HAP-1 (cell line): ENCODE measurements around the gene EID3.
"Not testable (repeated sequence)": the region's sequence is repeated elsewhere in the genome, so short reads cannot be mapped to it uniquely, and the experiment has no call there.

Experiments
- DNase-seq, 2 experiments: peaks; one replicate each; pipeline ENCODE4 v3.0.0-alpha.2; 2016 to 2020; ENCODE audit warnings: low spot score in 2 of 2
- H3K27me3 ChIP-seq: fragments of 250-450 bp; sonication (Bioruptor Pico); 2 replicates; pipeline ENCODE4 v1.5.1; 2020; ENCODE audit warnings: low read depth, mild to moderate bottlenecking, moderate library complexity
- H3K36me3 ChIP-seq: fragments of 250-450 bp; sonication (Bioruptor Pico); replicated peaks from 2 replicates; pipeline ENCODE4 v1.5.1; 2020; ENCODE audit warnings: mild to moderate bottlenecking
- H3K4me1 ChIP-seq: fragments of 250-450 bp; sonication (Bioruptor Pico); 2 replicates; pipeline ENCODE4 v1.5.1; 2020; ENCODE audit warnings: mild to moderate bottlenecking
- H3K4me3 ChIP-seq: fragments of 250-450 bp; sonication (Bioruptor Pico); 2 replicates; pipeline ENCODE4 v1.5.1; 2020; ENCODE audit warnings: mild to moderate bottlenecking, moderate library complexity
- H3K9me3 ChIP-seq: fragments of 250-450 bp; sonication (Bioruptor Pico); 2 replicates; pipeline ENCODE4 v1.5.1; 2020; ENCODE audit warnings: mild to moderate bottlenecking, moderate library complexity
- in situ Hi-C: fragments of 300-500 bp; cut with MboI; formaldehyde crosslinking; loops from 3 replicates; pipeline ENCODE4 v1.14.3; 2020; ENCODE audit warnings: low sequenced_read_pairs, inconsistent platforms, mixed read lengths

EID3 gene

DNA sequence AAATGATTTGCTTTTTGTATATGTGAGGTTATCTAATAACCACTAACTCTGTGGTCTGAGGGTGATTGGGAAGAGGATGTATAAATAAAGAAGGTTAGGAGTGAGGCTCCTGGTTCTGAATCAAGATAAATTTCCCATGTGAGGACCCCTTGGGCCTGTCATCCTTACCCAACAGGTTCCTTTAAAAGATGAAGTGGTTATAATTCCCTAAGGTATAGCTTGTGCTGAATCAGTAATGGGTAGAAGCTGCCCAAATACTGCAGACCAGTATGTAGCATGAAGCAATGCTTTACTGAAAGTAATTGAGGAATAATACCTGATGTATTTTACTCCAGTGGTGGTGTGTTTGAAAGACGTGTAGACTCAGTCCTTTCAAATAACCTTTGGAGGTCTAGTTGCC is 8.7 kb downstream of the EID3 start:
- in situ Hi-C loops: no loop called here
- H3K36me3 ChIP-seq: peaks cover 79% of the 10 kb centered on the region
- no peak for DNase-seq

DNA sequence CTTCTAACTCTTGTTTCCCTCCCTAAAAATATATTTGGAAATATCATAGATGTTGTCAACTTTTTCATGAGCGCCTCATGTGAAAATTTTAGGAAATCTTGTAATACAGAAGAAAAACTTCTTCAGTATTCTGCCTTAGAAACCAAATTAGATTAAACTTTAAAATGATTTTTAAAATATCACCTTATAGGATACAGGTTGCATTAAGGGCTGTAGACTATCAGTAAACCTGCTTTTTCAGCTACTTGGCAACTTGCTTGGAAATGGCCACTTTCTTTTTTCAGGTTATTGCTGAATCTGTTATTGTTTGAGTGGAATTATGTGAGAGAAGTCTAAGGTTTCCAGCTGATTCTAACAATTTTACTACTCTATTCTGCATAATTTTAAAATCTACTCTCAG is 9.1 kb downstream of the EID3 start:
- H3K9me3 ChIP-seq: no peaks in the 10 kb centered on the region
- no peaks in the 10 kb centered on the region for H3K27me3 ChIP-seq
- no peak overlapping the region for H3K4me3 ChIP-seq
- H3K36me3 ChIP-seq: peaks cover 79% of the 10 kb centered on the region
- in situ Hi-C loops: no loop called here
- no peak for DNase-seq
- H3K4me1 ChIP-seq: peaks cover under 1% of the 10 kb centered on the region

More for the DNA sequence above, 8.7 kb downstream of the EID3 start:
- Histone ChIP-seq H3K27me3 (no peaks in the 10 kb centered on the region), H3K4me3 (no peak overlapping the region), H3K9me3 (no peaks in the 10 kb centered on the region), H3K4me1 (peaks cover 5% of the 10 kb centered on the region)

DNA sequence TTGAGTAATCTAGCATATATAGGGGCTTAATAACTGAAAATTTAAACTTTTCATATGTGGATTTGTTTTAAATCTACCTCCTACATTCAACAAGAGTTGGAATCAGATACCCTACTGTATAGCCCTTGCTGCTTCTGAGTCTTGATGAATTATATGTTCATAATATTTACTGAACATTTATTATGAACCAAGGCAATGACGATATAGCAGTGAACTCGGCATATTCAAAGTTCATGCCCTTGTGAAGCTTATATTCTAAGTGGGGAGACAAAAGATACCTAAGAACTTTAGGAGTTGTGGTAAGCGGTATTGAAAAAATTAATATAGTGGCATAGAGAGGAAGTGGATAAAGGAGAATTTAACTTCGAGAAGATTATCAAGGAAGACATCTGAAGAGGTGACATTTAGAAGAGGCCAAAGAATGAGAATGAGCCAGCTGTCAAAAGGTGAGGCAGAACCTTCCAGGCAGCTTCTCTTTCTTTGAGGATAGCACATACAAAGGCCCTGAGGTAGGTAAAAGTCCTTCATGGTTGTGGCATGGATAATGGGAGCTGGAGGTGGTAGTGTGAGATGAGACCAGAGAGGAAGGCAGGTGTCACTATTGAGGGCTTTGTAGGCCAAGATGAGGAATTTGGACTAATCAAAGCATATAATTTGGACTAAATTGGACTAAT is 10.2 kb downstream of the EID3 start:
- no peak for DNase-seq
- H3K4me1 ChIP-seq: no peaks in the 10 kb centered on the region; the same call in 1 of the 2 replicates
- no peak overlapping the region for H3K4me3 ChIP-seq
- in situ Hi-C loops: no loop called here
- no peaks in the 10 kb centered on the region for H3K9me3 ChIP-seq
- H3K36me3 ChIP-seq: peaks cover 89% of the 10 kb centered on the region
- no peaks in the 10 kb centered on the region for H3K27me3 ChIP-seq

DNA sequence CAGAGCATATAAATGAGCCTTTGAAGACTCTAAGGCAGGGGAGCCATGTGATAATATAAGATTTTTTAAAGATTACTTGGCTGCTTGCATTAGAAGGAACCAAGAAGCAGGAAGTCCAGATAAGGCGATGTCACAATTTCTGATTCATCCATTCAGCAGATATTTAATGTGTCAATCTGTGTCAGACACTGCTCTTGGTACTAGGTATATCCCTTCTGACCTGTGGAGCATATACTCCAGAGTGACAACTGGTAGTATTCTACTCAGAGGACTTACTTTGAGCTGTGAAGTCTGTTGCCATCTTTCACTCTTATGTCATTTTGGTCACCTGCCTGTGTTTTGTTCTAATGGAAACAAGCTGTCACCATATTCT is 10.7 kb downstream of the EID3 start:
- no peak for DNase-seq
- Histone ChIP-seq H3K36me3 (peaks cover 92% of the 10 kb centered on the region), H3K4me1 (no peaks in the 10 kb centered on the region; the same call in 1 of the 2 replicates), H3K27me3 (no peaks in the 10 kb centered on the region), H3K9me3 (no peaks in the 10 kb centered on the region), H3K4me3 (no peak overlapping the region)
- in situ Hi-C loops: no loop called here

DNA sequence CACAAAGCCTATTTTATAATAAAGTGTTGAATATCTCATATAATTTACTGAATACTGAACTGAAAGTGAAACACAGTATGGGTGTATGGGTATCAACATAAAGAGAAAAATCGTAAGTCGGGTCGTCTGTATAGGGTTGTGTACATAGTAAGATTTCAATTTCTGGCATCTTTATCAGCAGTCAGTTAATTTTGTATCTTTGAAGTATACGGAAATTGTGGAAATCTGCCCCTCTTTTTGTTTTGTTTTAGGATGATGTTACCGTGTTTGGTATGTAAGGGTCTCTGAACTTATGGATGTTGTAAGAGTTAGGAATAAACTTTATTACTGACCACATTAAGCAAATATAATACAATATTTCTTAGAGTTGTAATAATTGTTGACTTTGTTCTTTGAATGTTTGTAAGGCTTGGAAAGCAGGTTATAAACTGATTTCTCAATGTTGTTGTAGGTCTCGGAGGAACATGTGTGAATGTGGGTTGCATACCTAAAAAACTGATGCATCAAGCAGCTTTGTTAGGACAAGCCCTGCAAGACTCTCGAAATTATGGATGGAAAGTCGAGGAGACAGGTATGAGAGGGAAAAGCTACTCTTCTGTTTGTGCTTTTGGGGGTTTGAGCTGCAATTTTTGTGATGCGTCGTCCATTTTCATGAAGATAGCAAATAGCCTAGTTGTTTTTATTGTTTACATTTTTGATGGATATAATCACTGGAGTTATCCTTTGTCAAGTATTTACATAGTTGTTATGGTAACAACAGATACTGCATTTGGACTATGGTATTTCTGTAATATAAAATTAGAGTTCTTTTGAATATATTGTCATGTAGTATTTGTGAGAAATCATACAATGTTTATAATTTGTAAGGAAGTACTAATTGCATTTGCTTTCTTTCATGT is 12.0 kb downstream of the EID3 start:
- no peak for DNase-seq
- in situ Hi-C loops: no loop called here

DNA sequence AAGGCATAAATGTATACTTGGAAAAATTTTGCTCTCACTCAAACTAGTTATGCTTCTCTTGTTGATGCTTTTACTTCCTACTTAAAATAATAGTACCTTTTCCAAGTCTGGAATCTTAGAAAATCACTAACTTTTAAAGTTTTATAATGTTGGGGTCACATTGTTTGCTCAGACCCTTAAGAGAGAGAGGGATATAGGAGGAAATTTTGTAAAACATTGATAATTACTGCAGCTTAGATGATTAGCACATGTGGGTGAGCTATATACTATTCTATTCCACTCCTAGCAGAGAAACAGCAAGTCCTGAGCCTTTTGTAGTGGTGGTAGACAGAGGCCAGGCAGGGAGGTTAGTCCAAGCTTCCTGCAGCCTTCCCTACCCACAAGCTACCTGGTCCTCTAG is 13.4 kb downstream of the EID3 start:
- Histone ChIP-seq H3K27me3 (no peaks in the 10 kb centered on the region), H3K36me3 (peaks cover 100% of the 10 kb centered on the region), H3K4me1 (no peaks in the 10 kb centered on the region), H3K9me3 (no peaks in the 10 kb centered on the region), H3K4me3 (no peak overlapping the region)
- in situ Hi-C loops: no loop called here
- no peak for DNase-seq

More for the DNA sequence above, 12.0 kb downstream of the EID3 start:
- Histone ChIP-seq H3K27me3 (no peaks in the 10 kb centered on the region), H3K36me3 (peaks cover 100% of the 10 kb centered on the region), H3K9me3 (no peaks in the 10 kb centered on the region), H3K4me3 (no peak overlapping the region), H3K4me1 (no peaks in the 10 kb centered on the region)

DNA sequence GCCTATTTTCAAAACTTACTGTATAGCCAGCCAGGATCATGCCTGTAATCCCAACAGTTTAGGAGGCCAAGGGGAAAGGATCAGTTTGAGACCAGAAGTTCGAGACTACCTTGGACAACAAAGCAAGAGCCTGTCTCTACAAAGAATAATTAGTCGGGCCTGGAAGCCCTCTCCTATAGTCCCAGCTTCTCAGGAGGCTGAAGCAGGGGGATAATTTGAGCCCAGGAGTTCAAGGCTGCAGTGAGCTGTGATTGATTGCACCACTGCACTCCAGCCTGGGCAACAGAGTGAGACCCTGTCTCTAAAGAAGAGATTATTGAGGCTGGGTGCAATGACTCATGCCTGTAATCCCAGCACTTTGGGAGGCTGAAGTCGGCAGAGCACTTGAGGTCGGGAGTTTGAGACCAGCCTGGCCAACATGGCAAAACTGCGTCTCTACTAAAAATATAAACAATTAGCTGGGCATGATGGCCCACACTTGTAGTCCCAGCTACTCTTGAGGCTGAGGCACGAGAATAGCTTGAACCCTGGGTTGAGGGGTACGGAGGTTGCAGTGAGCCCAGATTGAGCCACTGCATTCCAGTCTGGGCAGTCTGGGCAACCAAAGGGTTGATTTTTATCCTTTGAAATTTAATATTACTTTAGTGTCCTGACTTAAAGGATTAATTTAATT is 14.1 kb downstream of the EID3 start:
- Histone ChIP-seq H3K4me3 (no peak overlapping the region), H3K36me3 (peaks cover 98% of the 10 kb centered on the region), H3K9me3 (no peaks in the 10 kb centered on the region), H3K27me3 (no peaks in the 10 kb centered on the region), H3K4me1 (no peaks in the 10 kb centered on the region)
- no peak for DNase-seq
- in situ Hi-C loops: no loop called here

DNA sequence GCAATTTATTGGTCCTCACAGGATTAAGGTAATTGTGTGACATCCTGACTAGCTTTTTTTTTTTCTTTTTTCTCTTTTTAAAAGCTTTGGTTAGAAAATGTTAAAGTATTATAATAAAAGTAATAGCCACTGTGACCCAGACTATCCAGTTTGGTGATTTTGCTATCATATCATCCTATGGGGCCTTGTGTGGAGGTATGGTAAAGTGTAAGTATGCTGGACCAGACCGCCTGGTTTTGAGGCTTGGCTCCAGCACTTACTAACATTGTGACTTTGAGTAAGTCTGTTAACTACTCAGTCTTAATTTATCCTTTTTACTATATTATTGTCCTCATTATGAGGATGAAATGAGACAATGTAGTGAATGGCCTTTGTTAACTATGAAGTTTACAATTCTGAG is 15.5 kb downstream of the EID3 start:
- in situ Hi-C loops: no loop called here
- Histone ChIP-seq H3K4me3 (no peak overlapping the region), H3K36me3 (peaks cover 88% of the 10 kb centered on the region), H3K27me3 (no peaks in the 10 kb centered on the region), H3K4me1 (no peaks in the 10 kb centered on the region), H3K9me3 (no peaks in the 10 kb centered on the region)
- DNase-seq: no peak

DNA sequence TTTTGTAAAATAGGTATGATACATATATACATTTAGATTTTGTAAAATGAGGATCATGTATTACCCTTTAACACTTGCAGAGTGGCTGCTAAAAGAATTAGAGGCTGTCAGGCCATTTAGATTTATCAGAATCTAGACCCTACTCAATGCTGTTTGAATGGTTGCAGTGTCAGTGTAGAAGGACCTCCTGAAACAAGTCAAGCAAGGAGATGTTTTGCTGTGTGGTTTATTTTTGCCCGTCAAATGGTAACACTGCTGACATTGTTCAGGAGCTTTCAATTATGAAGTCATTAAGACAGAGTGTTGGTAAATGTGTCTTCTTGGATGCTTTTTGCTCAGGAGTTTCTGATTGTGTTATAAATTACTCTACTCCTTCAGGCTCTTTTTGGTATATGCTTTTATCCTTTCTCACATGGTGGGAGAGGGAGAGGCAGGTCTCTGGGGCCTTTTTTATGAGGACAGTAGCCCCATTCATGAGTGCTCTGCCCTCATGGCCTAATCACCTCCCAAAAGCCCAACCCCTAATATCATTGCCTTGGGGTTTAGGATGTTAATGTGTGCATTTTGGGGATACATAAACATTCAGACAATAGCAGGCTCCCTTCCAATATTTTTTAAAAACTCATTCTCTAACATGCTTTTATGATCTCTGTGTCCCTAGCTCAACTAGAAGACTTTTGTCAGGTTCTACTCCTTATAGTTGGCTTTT is 16.5 kb downstream of the EID3 start:
- Histone ChIP-seq H3K4me1 (no peaks in the 10 kb centered on the region), H3K27me3 (no peaks in the 10 kb centered on the region), H3K4me3 (no peak overlapping the region), H3K9me3 (no peaks in the 10 kb centered on the region), H3K36me3 (peaks cover 86% of the 10 kb centered on the region)
- in situ Hi-C loops: no loop called here
- no peak for DNase-seq

DNA sequence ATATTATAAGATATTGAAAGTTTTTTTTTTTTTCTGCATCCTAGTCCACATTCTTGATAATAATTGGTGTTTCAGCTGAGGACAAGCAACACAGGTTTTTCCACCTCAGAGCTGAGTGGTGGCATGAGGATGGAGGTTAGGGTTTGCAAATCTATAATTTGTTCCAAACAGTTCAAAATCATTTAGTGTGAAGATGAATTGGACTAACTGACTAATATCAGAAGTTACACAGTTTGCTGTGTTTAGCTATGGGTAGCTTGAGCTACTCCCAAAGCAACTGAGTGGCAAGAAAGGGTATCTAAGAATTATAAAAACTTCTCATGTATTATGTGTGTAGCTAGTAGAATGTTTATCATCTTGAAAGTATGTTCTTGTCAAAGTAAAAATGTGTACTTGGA is 17.1 kb downstream of the EID3 start:
- in situ Hi-C loops: no loop called here
- Histone ChIP-seq H3K36me3 (peaks cover 86% of the 10 kb centered on the region), H3K4me3 (no peak overlapping the region), H3K4me1 (no peaks in the 10 kb centered on the region), H3K9me3 (no peaks in the 10 kb centered on the region), H3K27me3 (no peaks in the 10 kb centered on the region)
- DNase-seq: no peak

DNA sequence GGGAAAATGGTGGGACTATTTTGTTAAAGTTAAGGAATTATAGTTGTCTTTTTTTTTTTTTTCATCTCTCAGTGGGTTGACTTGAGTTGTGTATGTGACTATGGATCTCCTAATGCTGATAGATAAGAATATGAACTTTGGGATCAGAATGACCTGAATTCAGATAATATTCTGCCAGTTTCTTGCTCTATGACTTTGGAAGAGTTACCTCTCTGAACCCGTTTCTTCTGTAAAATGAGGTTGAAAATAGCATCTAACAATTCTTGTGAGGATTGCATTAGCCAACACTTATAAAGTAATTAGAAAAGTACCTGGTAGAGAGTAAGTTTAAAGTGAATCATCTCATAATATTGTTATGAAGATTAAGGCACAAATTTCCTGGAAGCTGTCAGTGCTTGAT is 18.4 kb downstream of the EID3 start:
- Histone ChIP-seq H3K36me3 (peaks cover 84% of the 10 kb centered on the region), H3K4me1 (no peaks in the 10 kb centered on the region)

DNA sequence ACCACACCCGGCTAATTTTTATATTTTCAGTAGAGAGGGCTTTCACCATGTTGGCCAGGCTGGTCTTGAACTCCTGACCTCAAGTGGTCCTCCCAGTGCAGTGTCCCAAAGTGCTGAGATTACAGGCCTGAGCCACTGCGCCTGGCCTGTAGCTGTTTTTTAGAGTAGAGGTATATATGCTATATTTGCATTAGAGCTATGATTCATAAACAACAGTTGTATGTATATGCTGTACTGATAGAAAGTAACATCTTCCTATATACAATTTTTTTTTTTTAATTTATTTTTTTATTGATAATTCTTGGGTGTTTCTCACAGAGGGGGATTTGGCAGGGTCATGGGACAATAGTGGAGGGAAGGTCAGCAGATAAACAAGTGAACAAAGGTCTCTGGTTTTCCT is 19.0 kb downstream of the EID3 start:
- H3K4me3 ChIP-seq, H3K9me3 ChIP-seq, DNase-seq, H3K27me3 ChIP-seq, H3K4me1 ChIP-seq, in situ Hi-C loops: not testable (repeated sequence)
- peaks cover 84% of the 10 kb centered on the region for H3K36me3 ChIP-seq

More for the DNA sequence above, 18.4 kb downstream of the EID3 start:
- in situ Hi-C loops: no loop called here
- no peak overlapping the region for H3K4me3 ChIP-seq
- no peaks in the 10 kb centered on the region for H3K9me3 ChIP-seq
- H3K27me3 ChIP-seq: no peaks in the 10 kb centered on the region
- no peak for DNase-seq

DNA sequence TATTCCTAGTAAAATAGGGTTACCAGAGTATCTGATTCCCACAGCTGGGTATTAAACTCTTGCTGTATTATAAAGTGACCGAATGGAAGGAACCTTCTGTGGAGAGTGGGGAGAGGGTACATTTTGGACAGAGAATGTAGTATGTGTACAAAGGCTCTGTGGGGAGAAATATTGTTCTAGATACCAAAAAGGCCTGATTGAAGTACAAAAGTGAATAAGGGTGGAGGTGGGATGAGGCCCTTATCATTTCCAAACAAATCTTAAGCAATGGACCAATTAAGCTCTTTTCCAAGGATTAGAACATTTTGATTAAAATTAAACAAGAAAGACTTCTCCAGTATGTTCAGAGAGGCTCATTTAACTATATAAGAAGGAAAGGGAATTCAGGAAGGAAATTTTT is 20.4 kb downstream of the EID3 start:
- Histone ChIP-seq H3K36me3 (peaks cover 82% of the 10 kb centered on the region), H3K27me3 (no peaks in the 10 kb centered on the region), H3K9me3 (no peaks in the 10 kb centered on the region), H3K4me3 (no peak overlapping the region), H3K4me1 (no peaks in the 10 kb centered on the region)
- DNase-seq: no peak
- in situ Hi-C loops: no loop called here
